Panc1 (cell line): ENCODE measurements around the gene TTC23. TPM values are rescaled to one million over a fixed set of nuclear protein-coding genes. Genes with fewer than 3 reads are reported as not detected.

Experiments used
- ATAC-seq: fragments of 200-7000 bp; cut with Tn5 transposase; 2 replicates; pipeline ENCODE4 v1.9.1; 2020; ENCODE audit warnings: mild to moderate bottlenecking, moderate library complexity
- BruUV-seq: library from RNA; stranded (reverse); fragments of 400-500 nt; replicated peaks from 2 replicates; lab custom pipeline; 2021; lab: Mats Ljungman, UMichigan
- CTCF ChIA-PET: fragments of 300-600 bp; sonication (Branson Sonifier 250); formaldehyde crosslinking; loops from one replicate; lab custom pipeline; 2022; ENCODE audit warnings: antibody characterized with exemption; lab: Charles Lee
- POLR2A ChIA-PET: fragments of 300-600 bp; sonication (Branson Sonifier 250); formaldehyde crosslinking; loops from one replicate; lab custom pipeline; 2022; ENCODE audit warnings: antibody characterized with exemption; lab: Charles Lee
- DNase-seq: peaks from one replicate; pipeline ENCODE4 v3.0.0-alpha.2; 2010; ENCODE audit warnings: low read depth, low spot score
- H3K27ac ChIP-seq: 2 replicates; pipeline ENCODE4 v1.5.1; 2011; ENCODE audit warnings: mild to moderate bottlenecking, low read length, inconsistent platforms
- H3K27me3 ChIP-seq: fragments of 200-500 bp; sonication (Bioruptor generic); 2 replicates; pipeline ENCODE4 v1.6.0; 2014; ENCODE audit warnings: low read length, inconsistent platforms; ENCODE audit not compliant: control insufficient read depth, insufficient read depth
- H3K36me3 ChIP-seq: fragments of 200-500 bp; sonication (Bioruptor generic); 2 replicates; pipeline ENCODE4 v1.5.1; 2014; ENCODE audit warnings: inconsistent platforms, mild to moderate bottlenecking, low read length, moderate library complexity; ENCODE audit not compliant: control insufficient read depth, insufficient read depth
- H3K4me1 ChIP-seq: 2 replicates; pipeline ENCODE4 v1.5.1; 2011; ENCODE audit warnings: inconsistent platforms, mild to moderate bottlenecking, low read length, moderate library complexity; ENCODE audit not compliant: control insufficient read depth, insufficient read depth
- H3K4me3 ChIP-seq, 2 experiments: 2 replicates each; pipeline ENCODE4 v1.5.1; 2011 to 2012; ENCODE audit warnings: low read depth in 2 of 2, low read length in 2 of 2, mild to moderate bottlenecking in 2 of 2, inconsistent platforms in 1 of 2, moderate library complexity in 1 of 2
- H3K9me3 ChIP-seq: fragments of 200-500 bp; sonication (Bioruptor generic); 2 replicates; pipeline ENCODE4 v1.5.1; 2014; ENCODE audit warnings: low read depth, mild to moderate bottlenecking, inconsistent platforms, low read length, moderate library complexity; ENCODE audit not compliant: control insufficient read depth, insufficient read depth
- POLR2AphosphoS5 ChIP-seq: IDR thresholded peaks from 2 replicates; pipeline ENCODE4 v1.6.1; 2012; ENCODE audit warnings: mild to moderate bottlenecking, low read depth, low read length, moderate library complexity
- SIN3A ChIP-seq: IDR thresholded peaks from 2 replicates; pipeline ENCODE4 v1.6.1; 2012; ENCODE audit warnings: low read depth, mild to moderate bottlenecking, low read length, moderate library complexity, borderline replicate concordance; ENCODE audit not compliant: insufficient read depth
- TCF7L2 ChIP-seq: IDR thresholded peaks from 2 replicates; pipeline ENCODE4 v1.6.1; 2011; ENCODE audit warnings: mild to moderate bottlenecking, low read depth, low read length, inconsistent platforms
- in situ Hi-C: cut with HindIII; loops from 2 replicates; pipeline ENCODE4 v1.10.0; 2016; ENCODE audit warnings: low sequenced_read_pairs, low pct_unique_long_range_greater_than_20kb
- intact Hi-C: fragments of 100-400 bp; cut with micrococcal nuclease; formaldehyde crosslinking; loops from one replicate; pipeline ENCODE4 v1.10.0; 2022; ENCODE audit not compliant: unreplicated experiment
- total RNA-seq: library from RNA; stranded (reverse); gene quantifications from one replicate; pipeline ENCODE4 v1.2.1, GENCODE V29; 2021; ENCODE audit not compliant: unreplicated experiment
- TF ChIP-seq, protein P1 (sequence below), 2 experiments: IDR thresholded peaks; 2 replicates each; pipeline ENCODE4 v1.6.1; 2011 to 2012; ENCODE audit warnings: low read depth in 2 of 2, control low read depth in 1 of 2, low read length in 1 of 2, mild to moderate bottlenecking in 1 of 2, moderate library complexity in 1 of 2; ENCODE audit not compliant: insufficient read depth in 1 of 2
- TF ChIP-seq, protein P2 (sequence below): fragments of 450-650 bp; IDR thresholded peaks from 2 replicates; pipeline ENCODE4 v1.5.1; 2017; ENCODE audit warnings: mild to moderate bottlenecking

TTC23 gene
- total RNA-seq, 1 experiment from 2014 or later: 21.7 TPM

DNA sequence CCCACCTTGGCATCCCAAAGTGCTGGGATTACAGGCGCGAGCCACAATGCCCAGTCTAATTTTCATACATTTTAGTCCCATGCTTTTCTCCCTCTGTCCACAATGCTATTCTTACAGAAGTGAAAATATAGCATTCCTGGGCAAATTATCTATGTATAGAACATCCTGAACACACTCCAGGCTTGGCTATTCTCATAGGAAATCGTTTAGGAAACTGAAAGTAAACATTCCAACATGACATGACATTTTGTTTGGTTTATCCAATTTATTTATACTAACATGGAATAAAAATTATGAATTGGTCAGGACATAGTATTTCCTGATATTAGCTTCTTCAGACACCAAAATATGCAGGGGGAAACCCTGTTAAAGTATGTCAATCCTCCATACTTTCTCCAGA, 91.9 kb downstream of the TTC23 start:
- Histone ChIP-seq H3K9me3 (no peaks in the 10 kb centered on the region), H3K27me3 (no peaks in the 10 kb centered on the region), H3K27ac (no peak overlapping the region), H3K36me3 (no peaks in the 10 kb centered on the region; the same call in 1 of the 2 replicates), H3K4me1 (no peaks in the 10 kb centered on the region), H3K4me3 (no peak overlapping the region)
- intact Hi-C loops (no loop called here), in situ Hi-C loops (no loop called here)
- CTCF ChIA-PET: no interaction called here
- no peak for ATAC-seq
- BruUV-seq: no TSS peak
- DNase-seq: no peak
- POLR2A ChIA-PET: no interaction called here
- TF ChIP-seq SIN3A (no peak), TCF7L2 (no peak), POLR2AphosphoS5 (no peak)
- TF ChIP-seq, protein P1, sequence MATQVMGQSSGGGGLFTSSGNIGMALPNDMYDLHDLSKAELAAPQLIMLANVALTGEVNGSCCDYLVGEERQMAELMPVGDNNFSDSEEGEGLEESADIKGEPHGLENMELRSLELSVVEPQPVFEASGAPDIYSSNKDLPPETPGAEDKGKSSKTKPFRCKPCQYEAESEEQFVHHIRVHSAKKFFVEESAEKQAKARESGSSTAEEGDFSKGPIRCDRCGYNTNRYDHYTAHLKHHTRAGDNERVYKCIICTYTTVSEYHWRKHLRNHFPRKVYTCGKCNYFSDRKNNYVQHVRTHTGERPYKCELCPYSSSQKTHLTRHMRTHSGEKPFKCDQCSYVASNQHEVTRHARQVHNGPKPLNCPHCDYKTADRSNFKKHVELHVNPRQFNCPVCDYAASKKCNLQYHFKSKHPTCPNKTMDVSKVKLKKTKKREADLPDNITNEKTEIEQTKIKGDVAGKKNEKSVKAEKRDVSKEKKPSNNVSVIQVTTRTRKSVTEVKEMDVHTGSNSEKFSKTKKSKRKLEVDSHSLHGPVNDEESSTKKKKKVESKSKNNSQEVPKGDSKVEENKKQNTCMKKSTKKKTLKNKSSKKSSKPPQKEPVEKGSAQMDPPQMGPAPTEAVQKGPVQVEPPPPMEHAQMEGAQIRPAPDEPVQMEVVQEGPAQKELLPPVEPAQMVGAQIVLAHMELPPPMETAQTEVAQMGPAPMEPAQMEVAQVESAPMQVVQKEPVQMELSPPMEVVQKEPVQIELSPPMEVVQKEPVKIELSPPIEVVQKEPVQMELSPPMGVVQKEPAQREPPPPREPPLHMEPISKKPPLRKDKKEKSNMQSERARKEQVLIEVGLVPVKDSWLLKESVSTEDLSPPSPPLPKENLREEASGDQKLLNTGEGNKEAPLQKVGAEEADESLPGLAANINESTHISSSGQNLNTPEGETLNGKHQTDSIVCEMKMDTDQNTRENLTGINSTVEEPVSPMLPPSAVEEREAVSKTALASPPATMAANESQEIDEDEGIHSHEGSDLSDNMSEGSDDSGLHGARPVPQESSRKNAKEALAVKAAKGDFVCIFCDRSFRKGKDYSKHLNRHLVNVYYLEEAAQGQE (IDR thresholded peaks at IDR 0.05; ENCODE audit: insufficient read depth in 1 of 2, low read depth in 2 of 2, low read length in 1 of 2): no peak
- TF ChIP-seq, protein P2, sequence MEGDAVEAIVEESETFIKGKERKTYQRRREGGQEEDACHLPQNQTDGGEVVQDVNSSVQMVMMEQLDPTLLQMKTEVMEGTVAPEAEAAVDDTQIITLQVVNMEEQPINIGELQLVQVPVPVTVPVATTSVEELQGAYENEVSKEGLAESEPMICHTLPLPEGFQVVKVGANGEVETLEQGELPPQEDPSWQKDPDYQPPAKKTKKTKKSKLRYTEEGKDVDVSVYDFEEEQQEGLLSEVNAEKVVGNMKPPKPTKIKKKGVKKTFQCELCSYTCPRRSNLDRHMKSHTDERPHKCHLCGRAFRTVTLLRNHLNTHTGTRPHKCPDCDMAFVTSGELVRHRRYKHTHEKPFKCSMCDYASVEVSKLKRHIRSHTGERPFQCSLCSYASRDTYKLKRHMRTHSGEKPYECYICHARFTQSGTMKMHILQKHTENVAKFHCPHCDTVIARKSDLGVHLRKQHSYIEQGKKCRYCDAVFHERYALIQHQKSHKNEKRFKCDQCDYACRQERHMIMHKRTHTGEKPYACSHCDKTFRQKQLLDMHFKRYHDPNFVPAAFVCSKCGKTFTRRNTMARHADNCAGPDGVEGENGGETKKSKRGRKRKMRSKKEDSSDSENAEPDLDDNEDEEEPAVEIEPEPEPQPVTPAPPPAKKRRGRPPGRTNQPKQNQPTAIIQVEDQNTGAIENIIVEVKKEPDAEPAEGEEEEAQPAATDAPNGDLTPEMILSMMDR: no peak

DNA sequence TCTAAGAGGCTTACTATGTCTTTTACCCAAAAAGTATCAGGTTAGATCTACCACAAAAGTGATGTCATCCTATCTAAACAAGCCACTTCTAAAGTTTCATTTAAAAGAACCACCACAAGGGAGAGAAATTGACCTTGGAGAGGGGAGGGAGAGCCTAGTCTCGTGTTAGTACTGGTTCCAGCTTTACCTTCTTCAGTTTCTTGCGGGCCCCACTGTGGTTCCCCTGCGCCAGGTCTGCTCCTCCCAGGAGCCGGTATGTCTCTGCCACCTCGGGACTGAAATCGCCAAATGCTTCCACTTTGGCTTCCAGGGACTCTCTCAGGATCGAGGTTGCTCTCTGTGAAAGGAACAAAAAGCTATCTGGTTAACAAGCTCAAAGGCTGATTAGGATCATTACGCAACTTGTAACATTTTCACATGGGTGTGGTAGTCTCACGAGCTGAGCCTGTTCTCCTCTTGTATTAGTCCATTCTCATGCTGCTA, 93.4 kb downstream of the TTC23 start:
- no peaks in the 10 kb centered on the region for H3K9me3 ChIP-seq
- ChIA-PET CTCF (no interaction called here), POLR2A (no interaction called here)
- no TSS peak for BruUV-seq
- intact Hi-C loops (no loop called here), in situ Hi-C loops (no loop called here)
- H3K27ac ChIP-seq: no peak overlapping the region
- no peak overlapping the region for H3K4me3 ChIP-seq
- H3K27me3 ChIP-seq: no peaks in the 10 kb centered on the region
- DNase-seq (no peak), ATAC-seq (no peak)
- TF ChIP-seq, protein P2: no peak
- TF ChIP-seq TCF7L2 (no peak), POLR2AphosphoS5 (no peak), SIN3A (no peak)
- TF ChIP-seq, protein P1 (IDR thresholded peaks at IDR 0.05; ENCODE audit: insufficient read depth in 1 of 2, low read depth in 2 of 2, low read length in 1 of 2): no peak
- H3K4me1 ChIP-seq: no peaks in the 10 kb centered on the region
- no peaks in the 10 kb centered on the region; the same call in 1 of the 2 replicates for H3K36me3 ChIP-seq
